Fibroblast of villous mesenchyme (primary cell): Measurements from ENCODE around the gene FMN1. TPM values are rescaled to one million over a fixed set of nuclear protein-coding genes. Genes with fewer than 3 reads are reported as not detected.

ENCODE experiments used
- DNase-seq: peaks from one replicate; pipeline ENCODE4 v3.0.0-alpha.2; 2010; ENCODE audit warnings: low read depth
- H3K4me3 ChIP-seq: 2 replicates; pipeline ENCODE4 v1.5.1; 2011; ENCODE audit warnings: low read depth, mild to moderate bottlenecking, low read length
- CTCF ChIP-seq: IDR thresholded peaks from 2 replicates; pipeline ENCODE4 v1.5.1; 2012; ENCODE audit warnings: low read depth, mild to moderate bottlenecking, low read length; ENCODE audit not compliant: insufficient read depth
- total RNA-seq: library from RNA; depleted of rRNA; stranded (reverse); fragments of >200 nt; gene quantifications from 2 replicates; pipeline ENCODE4 v1.2.3, GENCODE V29; 2012

FMN1 gene
- total RNA-seq, 1 donor, result 8.6 TPM

GRCh38 chr15:33155691-33156420 lies 38.7 kb downstream of the FMN1 start:
- no peak overlapping the region for H3K4me3 ChIP-seq
- no peak for TF ChIP-seq CTCF
- no peak for DNase-seq

GRCh38 chr15:33154351-33155166 lies 40.0 kb downstream of the FMN1 start:
- DNase-seq, result peak; percentile 56
- no peak for TF ChIP-seq CTCF
- H3K4me3 ChIP-seq, result no peak overlapping the region

GRCh38 chr15:33153548-33153947 lies 41.0 kb downstream of the FMN1 start:
- no peak for TF ChIP-seq CTCF
- no peak overlapping the region for H3K4me3 ChIP-seq
- no peak for DNase-seq

GRCh38 chr15:33152502-33153109 lies 41.9 kb downstream of the FMN1 start:
- TF ChIP-seq CTCF, result no peak
- no peak overlapping the region for H3K4me3 ChIP-seq
- DNase-seq, result peak; percentile 37

- H3K4me3 ChIP-seq, result no peak overlapping the region
- no peak for DNase-seq
- TF ChIP-seq CTCF, result no peak
Measured at GRCh38 chr15:33150971-33151370, 43.5 kb downstream of the FMN1 start.

GRCh38 chr15:33150431-33150941 lies 44.0 kb downstream of the FMN1 start:
- no peak for DNase-seq
- no peak for TF ChIP-seq CTCF
- H3K4me3 ChIP-seq, result no peak overlapping the region
